Measurements from ENCODE around the gene LAMTOR2.
"Not testable (repeated sequence)": the region's sequence is repeated elsewhere in the genome, so short reads cannot be mapped to it uniquely, and the experiment has no call there.

Gene LAMTOR2

GRCh38 chr1:156020293-156021092, 34.1 kb upstream of the LAMTOR2 start, which contains the start of gene SSR2:
SSR2 (minus strand) TSS chr1:156020951; CDS start chr1:156020167, 784 bp downstream.
- TF ChIP-seq POLR2AphosphoS5 (IDR thresholded peaks at IDR 0.05; ENCODE audit: low read depth, low read length) (peak; percentile 90), POU2F2 (IDR thresholded peaks at IDR 0.05; ENCODE audit: low read depth, low read length) (no peak), POLR2A (IDR thresholded peaks at IDR 0.05; ENCODE audit: low read depth, low read length) (peak; percentile 89), PAX5 (IDR thresholded peaks at IDR 0.05; ENCODE audit: insufficient read depth, low read length, severe bottlenecking) (no peak), SPI1 (IDR thresholded peaks at IDR 0.05; ENCODE audit: low read depth, low read length) (peak; percentile 38), TAF1 (IDR thresholded peaks at IDR 0.05; ENCODE audit: low read depth, low read length) (0 out of 2 replicates have a peak, but pooled peaks have one; percentile 44)
- FAIRE-seq (peak; percentile 90), DNase-seq (ENCODE audit: insufficient read length, low spot score) (peak; percentile 89)

GRCh38 chr1:156021093-156021428, 33.5 kb upstream of the LAMTOR2 start:
- FAIRE-seq (no peak), DNase-seq (ENCODE audit: insufficient read length, low spot score) (no peak)
- TF ChIP-seq TAF1 (IDR thresholded peaks at IDR 0.05; ENCODE audit: low read depth, low read length): no peak

GRCh38 chr1:156021954-156022353, 32.6 kb upstream of the LAMTOR2 start:
- TF ChIP-seq PAX5 (IDR thresholded peaks at IDR 0.05; ENCODE audit: insufficient read depth, low read length, severe bottlenecking) (no peak), SPI1 (IDR thresholded peaks at IDR 0.05; ENCODE audit: low read depth, low read length) (no peak), POLR2AphosphoS5 (IDR thresholded peaks at IDR 0.05; ENCODE audit: low read depth, low read length) (no peak), POU2F2 (IDR thresholded peaks at IDR 0.05; ENCODE audit: low read depth, low read length) (no peak), TAF1 (IDR thresholded peaks at IDR 0.05; ENCODE audit: low read depth, low read length) (no peak), POLR2A (IDR thresholded peaks at IDR 0.05; ENCODE audit: low read depth, low read length) (no peak)
- FAIRE-seq: no peak
- DNase-seq (ENCODE audit: insufficient read length, low spot score): no peak

GRCh38 chr1:156024801-156025200, 29.8 kb upstream of the LAMTOR2 start:
- TF ChIP-seq TAF1 (IDR thresholded peaks at IDR 0.05; ENCODE audit: low read depth, low read length): no peak
- no peak for TF ChIP-seq PAX5 (IDR thresholded peaks at IDR 0.05; ENCODE audit: insufficient read depth, low read length, severe bottlenecking)
- no peak for TF ChIP-seq SPI1 (IDR thresholded peaks at IDR 0.05; ENCODE audit: low read depth, low read length)
- TF ChIP-seq POU2F2 (IDR thresholded peaks at IDR 0.05; ENCODE audit: low read depth, low read length): no peak
- no peak for TF ChIP-seq POLR2AphosphoS5 (IDR thresholded peaks at IDR 0.05; ENCODE audit: low read depth, low read length)
- no peak for TF ChIP-seq POLR2A (IDR thresholded peaks at IDR 0.05; ENCODE audit: low read depth, low read length)
- no peak for FAIRE-seq

GRCh38 chr1:156025876-156026275, 28.7 kb upstream of the LAMTOR2 start:
- DNase-seq (ENCODE audit: insufficient read length, low spot score) (peak; percentile 30), FAIRE-seq (peak; percentile 56)
- TF ChIP-seq POU2F2 (IDR thresholded peaks at IDR 0.05; ENCODE audit: low read depth, low read length) (no peak), SPI1 (IDR thresholded peaks at IDR 0.05; ENCODE audit: low read depth, low read length) (no peak), POLR2AphosphoS5 (IDR thresholded peaks at IDR 0.05; ENCODE audit: low read depth, low read length) (no peak), PAX5 (IDR thresholded peaks at IDR 0.05; ENCODE audit: insufficient read depth, low read length, severe bottlenecking) (no peak)

More at GRCh38 chr1:156024801-156025200, 29.8 kb upstream of the LAMTOR2 start:
- no peak for DNase-seq (ENCODE audit: insufficient read length, low spot score)

GRCh38 chr1:156026588-156026987, 28.0 kb upstream of the LAMTOR2 start:
- DNase-seq (ENCODE audit: insufficient read length, low spot score) (no peak), FAIRE-seq (no peak)
- no peak for TF ChIP-seq POU2F2 (IDR thresholded peaks at IDR 0.05; ENCODE audit: low read depth, low read length)
- TF ChIP-seq TAF1 (IDR thresholded peaks at IDR 0.05; ENCODE audit: low read depth, low read length): no peak
- TF ChIP-seq POLR2AphosphoS5 (IDR thresholded peaks at IDR 0.05; ENCODE audit: low read depth, low read length): no peak
- no peak for TF ChIP-seq POLR2A (IDR thresholded peaks at IDR 0.05; ENCODE audit: low read depth, low read length)
- no peak for TF ChIP-seq PAX5 (IDR thresholded peaks at IDR 0.05; ENCODE audit: insufficient read depth, low read length, severe bottlenecking)

- no peak for FAIRE-seq
- TF ChIP-seq POLR2A (IDR thresholded peaks at IDR 0.05; ENCODE audit: low read depth, low read length): no peak
- TF ChIP-seq TAF1 (IDR thresholded peaks at IDR 0.05; ENCODE audit: low read depth, low read length): no peak
- no peak for TF ChIP-seq PAX5 (IDR thresholded peaks at IDR 0.05; ENCODE audit: insufficient read depth, low read length, severe bottlenecking)
- TF ChIP-seq POLR2AphosphoS5 (IDR thresholded peaks at IDR 0.05; ENCODE audit: low read depth, low read length): no peak
- TF ChIP-seq POU2F2 (IDR thresholded peaks at IDR 0.05; ENCODE audit: low read depth, low read length): no peak
- no peak for TF ChIP-seq SPI1 (IDR thresholded peaks at IDR 0.05; ENCODE audit: low read depth, low read length)
Measured at GRCh38 chr1:156033011-156033410, 21.6 kb upstream of the LAMTOR2 start.

GRCh38 chr1:156034991-156035390, 19.6 kb upstream of the LAMTOR2 start:
- not testable (repeated sequence) for DNase-seq (ENCODE audit: insufficient read length, low spot score); FAIRE-seq

More at GRCh38 chr1:156033011-156033410, 21.6 kb upstream of the LAMTOR2 start:
- DNase-seq (ENCODE audit: insufficient read length, low spot score): no peak

GRCh38 chr1:156042828-156043227, 11.8 kb upstream of the LAMTOR2 start:
- FAIRE-seq (no peak), DNase-seq (ENCODE audit: insufficient read length, low spot score) (no peak)
- TF ChIP-seq SPI1 (IDR thresholded peaks at IDR 0.05; ENCODE audit: low read depth, low read length) (no peak), PAX5 (IDR thresholded peaks at IDR 0.05; ENCODE audit: insufficient read depth, low read length, severe bottlenecking) (no peak), POLR2A (IDR thresholded peaks at IDR 0.05; ENCODE audit: low read depth, low read length) (no peak), TAF1 (IDR thresholded peaks at IDR 0.05; ENCODE audit: low read depth, low read length) (no peak), POLR2AphosphoS5 (IDR thresholded peaks at IDR 0.05; ENCODE audit: low read depth, low read length) (no peak), POU2F2 (IDR thresholded peaks at IDR 0.05; ENCODE audit: low read depth, low read length) (no peak)

- FAIRE-seq (no peak), DNase-seq (ENCODE audit: insufficient read length, low spot score) (no peak)
- TF ChIP-seq PAX5 (IDR thresholded peaks at IDR 0.05; ENCODE audit: insufficient read depth, low read length, severe bottlenecking): no peak
- TF ChIP-seq TAF1 (IDR thresholded peaks at IDR 0.05; ENCODE audit: low read depth, low read length): no peak
- TF ChIP-seq POLR2AphosphoS5 (IDR thresholded peaks at IDR 0.05; ENCODE audit: low read depth, low read length): no peak
- no peak for TF ChIP-seq POU2F2 (IDR thresholded peaks at IDR 0.05; ENCODE audit: low read depth, low read length)
- TF ChIP-seq POLR2A (IDR thresholded peaks at IDR 0.05; ENCODE audit: low read depth, low read length): no peak
- TF ChIP-seq SPI1 (IDR thresholded peaks at IDR 0.05; ENCODE audit: low read depth, low read length): no peak
Measured at GRCh38 chr1:156045076-156045475, 9.5 kb upstream of the LAMTOR2 start.
